ENCODE data around the gene ASPRV1. TPM values are rescaled to one million over a fixed set of nuclear protein-coding genes. Genes with fewer than 3 reads are reported as not detected.

The ASPRV1 gene
- total and polyA plus RNA-seq, 4 donors = 3.1 to 7.7 (median 6.0) TPM

DNA sequence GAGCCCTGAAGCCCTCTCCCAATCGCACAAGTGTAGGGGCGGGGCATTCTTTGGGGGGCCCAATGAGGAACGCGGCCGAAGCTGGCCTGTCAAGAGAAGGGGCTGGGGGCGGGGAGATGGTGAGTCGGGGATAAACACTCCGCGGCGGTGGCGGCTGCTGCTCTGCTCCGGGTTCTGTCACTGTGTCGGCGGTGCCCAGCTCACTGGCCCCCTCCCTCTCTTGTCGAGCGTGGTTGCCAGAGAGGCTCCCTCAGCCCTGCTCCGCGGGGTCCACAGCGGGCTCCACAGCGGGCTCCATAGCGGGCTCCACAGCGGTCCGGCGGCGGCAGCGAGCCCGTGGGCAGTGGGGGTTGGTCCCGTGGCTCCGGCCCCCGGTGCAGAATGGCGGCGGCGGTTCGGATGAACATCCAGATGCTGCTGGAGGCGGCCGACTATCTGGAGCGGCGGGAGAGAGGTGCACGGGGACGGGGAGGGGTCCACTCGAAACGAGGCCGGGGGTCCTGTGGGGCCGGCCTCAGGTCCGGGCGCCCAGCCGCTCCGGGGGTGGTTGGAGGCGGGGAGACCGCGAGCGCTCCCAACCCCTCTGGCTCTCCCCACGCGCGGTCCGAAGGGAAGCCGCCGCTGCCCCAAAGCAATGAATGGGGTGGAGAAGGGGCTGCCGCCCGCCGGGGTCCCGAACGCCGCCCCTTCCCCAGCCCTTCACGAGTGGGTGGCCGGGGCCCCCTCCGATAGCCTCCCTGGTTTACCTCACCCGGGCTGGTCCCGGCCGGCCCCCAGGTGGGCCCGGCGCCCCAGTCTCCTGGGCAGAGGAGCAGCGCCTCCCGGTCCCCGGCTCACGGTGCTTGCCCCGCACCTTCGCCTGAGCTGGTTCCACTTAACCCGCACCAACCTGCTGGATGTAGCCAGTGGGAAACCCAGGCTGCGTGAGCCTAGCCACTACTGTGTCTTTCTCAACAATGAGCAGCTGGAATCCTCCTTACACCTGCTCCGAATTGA, 46.2 kb downstream of the ASPRV1 start, which contains the start of gene MXD1:
Gene MXD1, plus strand, starts transcription at position 160 of the 996 bp plus-strand sequence. Its CDS starts 222 bp downstream, at position 382.
- under 1% methylated on average over 75 of the region's 81 CpGs for WGBS (ENCODE audit: insufficient coverage)
- peak in 2 of 6 donors; percentile 31 to 44 for DNase-seq (ENCODE audit: low read depth in 4 of 6, low spot score in 6 of 6)
- no peaks in the 10 kb centered on the region for H3K27me3 ChIP-seq (ENCODE audit: control insufficient read depth, insufficient read depth, low read length)
- H3K4me1 ChIP-seq (ENCODE audit: control insufficient read depth, insufficient read depth, low read length) = peaks cover 11% of the 10 kb centered on the region
- no peaks in the 10 kb centered on the region for H3K9me3 ChIP-seq (ENCODE audit: control insufficient read depth, insufficient read depth, low read length)
- peaks cover 10% of the 10 kb centered on the region for H3K36me3 ChIP-seq (ENCODE audit: control insufficient read depth, insufficient read depth, low read length)
- peak within 1 kb of the TSS; percentile 72 for H3K4me3 ChIP-seq (ENCODE audit: low read depth, low read length)
- peak within 1 kb of the TSS; percentile 97 for H3K27ac ChIP-seq (ENCODE audit: low read depth, low read length)

DNA sequence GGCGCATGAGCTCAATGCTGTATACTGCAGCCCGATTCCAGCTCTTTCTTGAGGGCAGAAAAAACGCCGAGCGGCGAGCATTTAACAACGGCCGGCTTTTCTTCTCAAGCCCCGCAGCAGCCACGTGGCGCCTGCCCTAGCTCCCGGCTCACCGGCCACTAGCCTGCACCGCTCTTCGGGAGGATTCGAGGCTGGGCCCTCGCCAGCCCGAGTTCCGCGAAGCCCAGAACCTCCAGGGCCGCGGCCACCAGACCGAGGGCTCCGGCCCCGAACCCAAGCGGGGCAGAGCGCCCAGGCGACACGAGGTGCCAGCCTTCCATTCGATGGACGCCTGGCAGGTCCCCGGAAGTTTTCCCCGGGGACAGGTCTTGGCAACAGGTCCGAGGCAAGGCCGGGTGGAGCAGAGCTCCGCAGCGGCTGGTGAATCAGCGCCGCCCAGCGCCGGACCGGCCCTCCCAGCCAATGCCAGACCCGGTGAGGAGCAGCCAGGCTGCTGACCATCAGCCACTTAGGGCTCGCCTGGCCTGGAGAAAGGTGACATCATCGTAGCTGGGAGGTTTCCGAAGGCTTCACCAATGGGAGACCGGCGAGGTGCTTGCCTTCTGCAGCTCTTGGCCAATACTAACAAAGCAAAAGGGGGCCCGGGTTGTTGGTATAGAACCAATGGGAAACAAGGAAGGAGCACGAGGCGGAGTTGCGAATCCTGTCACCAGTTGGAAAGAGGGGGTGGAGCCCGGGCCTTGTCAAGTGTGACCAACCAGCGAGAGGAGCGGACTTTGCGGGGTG, 47.1 kb downstream of the ASPRV1 start:
- Histone ChIP-seq H3K4me3 (ENCODE audit: low read depth, low read length) (peak overlapping the region; percentile 70), H3K9me3 (ENCODE audit: control insufficient read depth, insufficient read depth, low read length) (no peaks in the 10 kb centered on the region), H3K36me3 (ENCODE audit: control insufficient read depth, insufficient read depth, low read length) (peaks cover 5% of the 10 kb centered on the region), H3K4me1 (ENCODE audit: control insufficient read depth, insufficient read depth, low read length) (peaks cover 11% of the 10 kb centered on the region), H3K27me3 (ENCODE audit: control insufficient read depth, insufficient read depth, low read length) (no peaks in the 10 kb centered on the region), H3K27ac (ENCODE audit: low read depth, low read length) (peak overlapping the region; percentile 97)
- WGBS (ENCODE audit: insufficient coverage) = under 1% methylated on average over 56 of the region's 56 CpGs
- peak; percentile 98 to 100 (median 100) for DNase-seq (ENCODE audit: low read depth in 4 of 6, low spot score in 6 of 6)

DNA sequence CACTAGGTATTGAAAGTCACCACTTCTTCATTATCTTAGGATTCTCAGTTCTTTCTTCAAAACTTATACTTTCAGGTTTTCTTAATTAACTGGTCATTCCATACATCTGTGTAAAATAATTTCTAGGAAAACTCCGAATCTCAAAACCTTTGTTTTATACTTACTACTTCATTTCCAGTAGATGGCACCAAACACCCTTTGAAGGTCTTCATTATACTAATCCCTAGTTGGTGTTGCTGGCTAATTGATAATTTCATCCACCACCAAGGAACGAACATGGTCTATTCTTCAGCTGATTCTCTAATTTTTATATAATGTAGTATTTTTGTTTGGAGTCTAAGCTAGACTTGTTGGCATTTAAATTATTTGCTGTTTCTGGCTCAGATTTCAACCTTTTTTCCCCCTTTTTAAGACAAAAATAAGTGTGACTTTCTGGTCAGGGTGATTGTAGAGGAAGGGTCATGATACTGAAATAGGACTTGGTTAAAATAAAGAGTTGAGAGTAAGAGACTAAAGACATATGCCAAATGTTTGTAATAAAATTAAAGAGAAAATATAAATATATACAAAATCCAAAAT, 49.4 kb downstream of the ASPRV1 start:
- Histone ChIP-seq H3K4me3 (ENCODE audit: low read depth, low read length) (no peak overlapping the region), H3K4me1 (ENCODE audit: control insufficient read depth, insufficient read depth, low read length) (peaks cover 11% of the 10 kb centered on the region), H3K36me3 (ENCODE audit: control insufficient read depth, insufficient read depth, low read length) (peaks cover 14% of the 10 kb centered on the region), H3K27me3 (ENCODE audit: control insufficient read depth, insufficient read depth, low read length) (no peaks in the 10 kb centered on the region), H3K27ac (ENCODE audit: low read depth, low read length) (no peak overlapping the region), H3K9me3 (ENCODE audit: control insufficient read depth, insufficient read depth, low read length) (no peaks in the 10 kb centered on the region)
- WGBS (ENCODE audit: insufficient coverage) = no CpG with 5 or more reads among the region's 2 CpGs
- peak in 5 of 6 donors; percentile 42 to 93 (median 65) for DNase-seq (ENCODE audit: low read depth in 4 of 6, low spot score in 6 of 6)

Other genes starting within 250 kb of the ASPRV1 start
- 10 to 100 TPM; 19.8 to 61.4 TPM for gene ANXA4, start 219.5 kb downstream of the ASPRV1 start, total RNA-seq
- 10 to 100 TPM; 19.5 to 25.4 TPM for gene ANXA4, start 219.5 kb downstream of the ASPRV1 start, polyA plus RNA-seq (ENCODE audit: insufficient read length in 2 of 2)
- 10 to 100 TPM; 13.4 to 17.2 TPM for gene GMCL1, start 132.0 kb downstream of the ASPRV1 start, total RNA-seq
- 10 to 100 TPM; 12.7 to 14.8 TPM for gene GMCL1, start 132.0 kb downstream of the ASPRV1 start, polyA plus RNA-seq (ENCODE audit: insufficient read length in 2 of 2)
- gene SNRNP27, start 67.7 kb downstream of the ASPRV1 start, total RNA-seq = 10 to 100 TPM; 57.0 to 78.0 TPM
- 10 to 100 TPM; 82.9 to 95.8 TPM for gene SNRNP27, start 67.7 kb downstream of the ASPRV1 start, polyA plus RNA-seq (ENCODE audit: insufficient read length in 2 of 2)
- gene MXD1, start 46.5 kb downstream of the ASPRV1 start, total RNA-seq = 10 to 100 TPM in 1 of 2 donors, 1 to 10 TPM in 1; 5.4 to 27.2 TPM
- gene MXD1, start 46.5 kb downstream of the ASPRV1 start, polyA plus RNA-seq (ENCODE audit: insufficient read length in 2 of 2) = 10 to 100 TPM; 16.2 to 18.1 TPM
- 10 to 100 TPM; 41.8 to 57.1 TPM for gene PCBP1, start 125.8 kb upstream of the ASPRV1 start, total RNA-seq
- 100 to 1,000 TPM; 251 to 265 TPM for gene PCBP1, start 125.8 kb upstream of the ASPRV1 start, polyA plus RNA-seq (ENCODE audit: insufficient read length in 2 of 2)
- gene C2orf42, start 229.4 kb upstream of the ASPRV1 start, total RNA-seq = 10 to 100 TPM; 20.7 to 24.8 TPM
- gene C2orf42, start 229.4 kb upstream of the ASPRV1 start, polyA plus RNA-seq (ENCODE audit: insufficient read length in 2 of 2) = 10 to 100 TPM; 12.5 to 16.4 TPM